Hematopoietic multipotent progenitor cell treated with erythropoietin and hydrocortisone succinate and interleukin-3 and kit ligand, for 4 days (in vitro differentiated cells): ENCODE measurements around the gene TOX2.

Experiments
- DNase-seq: peaks from one replicate; pipeline ENCODE4 v3.0.0-alpha.2; 2015

TOX2 gene

GRCh38 chr20:44113618-44114376 lies 199.1 kb downstream of the TOX2 start:
- no peak for DNase-seq

GRCh38 chr20:44115181-44115580 lies 200.5 kb downstream of the TOX2 start:
- DNase-seq: no peak

GRCh38 chr20:44115762-44116644 lies 201.4 kb downstream of the TOX2 start:
- no peak for DNase-seq

- no peak for DNase-seq
Measured at GRCh38 chr20:44117296-44118184, 202.9 kb downstream of the TOX2 start.

- DNase-seq: no peak
Measured at GRCh38 chr20:44118185-44119033, 203.8 kb downstream of the TOX2 start.
